GM11168 (cell line): ENCODE data around the gene MAGEB1.

Source experiments
- in situ Hi-C: fragments of 300-500 bp; cut with MboI; formaldehyde crosslinking; loops from one replicate; pipeline ENCODE4 v1.12.0; 2022; ENCODE audit warnings: low sequenced_read_pairs; ENCODE audit not compliant: unreplicated experiment

Gene MAGEB1

DNA sequence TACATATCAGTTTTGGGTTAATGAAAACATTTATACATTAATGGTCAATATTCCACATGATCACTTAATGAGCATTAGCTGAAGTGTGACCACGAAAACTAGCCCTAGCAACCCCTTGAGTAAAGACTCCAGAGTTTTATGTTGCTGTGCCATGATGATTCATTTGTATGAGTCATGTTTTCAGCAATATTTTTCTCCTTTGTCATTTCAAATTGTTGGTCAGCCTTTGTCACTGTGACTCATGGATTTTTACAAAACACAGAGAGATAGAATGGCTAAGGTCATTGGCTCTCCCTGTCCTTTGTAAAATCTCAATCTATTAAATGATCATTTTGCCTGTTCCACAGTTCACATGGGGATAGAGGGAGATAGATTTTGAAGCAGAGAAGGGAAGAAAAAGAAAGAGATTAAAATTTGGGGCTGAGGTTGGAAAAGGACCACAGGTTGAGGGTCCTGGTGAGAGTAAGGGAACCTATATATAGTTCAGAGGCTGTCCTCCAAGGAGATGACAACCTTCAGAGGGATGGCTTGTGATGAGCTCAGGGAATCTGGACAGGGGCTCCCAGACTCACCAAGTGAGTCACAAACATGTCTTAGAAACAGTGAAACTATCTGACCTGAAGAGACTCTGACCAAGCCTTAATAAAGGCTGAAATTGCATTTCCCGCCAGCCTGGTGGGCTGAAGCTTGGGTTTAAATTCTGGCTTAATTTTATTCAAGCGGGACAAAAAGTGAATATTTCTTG, 36.7 kb downstream of the MAGEB1 start:
- in situ Hi-C loops, result loop anchor here (25.0 kb wide), 1 partner anchor 204 kb away; no protein-coding TSS in a partner anchor

DNA sequence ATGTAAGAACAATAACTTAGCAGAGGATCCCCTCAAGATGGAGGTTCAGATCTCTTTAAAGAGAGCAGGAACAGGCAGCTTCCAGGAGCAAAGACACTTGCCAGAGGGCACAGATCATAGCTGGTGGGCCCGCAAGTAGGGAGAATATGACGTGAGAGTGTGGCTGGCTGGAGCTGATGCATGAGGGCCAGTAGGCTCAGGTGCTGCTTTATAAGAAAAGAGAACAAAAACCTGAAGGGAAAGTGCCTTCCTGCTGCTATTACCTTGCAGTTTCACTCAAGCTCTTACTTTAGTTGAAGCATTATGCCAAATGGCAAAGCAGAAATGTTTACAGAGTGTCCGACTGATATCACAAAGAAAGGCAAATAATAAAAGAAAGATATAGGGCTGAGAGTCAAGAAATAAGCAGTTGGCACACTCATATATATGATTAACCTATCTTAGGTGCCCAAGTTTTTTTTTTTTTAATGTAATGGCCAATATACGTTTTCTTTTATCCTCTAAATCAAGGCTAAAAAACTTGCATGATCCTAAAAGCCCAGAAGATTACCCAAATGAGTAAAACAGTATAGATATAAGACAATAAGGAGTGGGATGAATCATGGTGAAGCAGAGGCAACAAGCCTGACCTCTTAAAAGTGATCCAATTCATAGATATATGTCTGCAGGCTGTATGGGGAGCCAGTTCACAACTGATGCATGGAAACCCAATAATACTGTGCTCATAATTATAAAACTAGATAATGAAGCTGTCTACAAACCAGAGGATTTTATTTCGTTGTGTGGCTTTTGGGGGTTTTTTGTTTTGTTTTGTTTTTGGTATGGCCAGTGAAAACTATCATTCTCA, 49.7 kb downstream of the MAGEB1 start:
- in situ Hi-C loops, result loop anchor here (25.0 kb wide), 1 partner anchor 191 kb away; no protein-coding TSS in a partner anchor

DNA sequence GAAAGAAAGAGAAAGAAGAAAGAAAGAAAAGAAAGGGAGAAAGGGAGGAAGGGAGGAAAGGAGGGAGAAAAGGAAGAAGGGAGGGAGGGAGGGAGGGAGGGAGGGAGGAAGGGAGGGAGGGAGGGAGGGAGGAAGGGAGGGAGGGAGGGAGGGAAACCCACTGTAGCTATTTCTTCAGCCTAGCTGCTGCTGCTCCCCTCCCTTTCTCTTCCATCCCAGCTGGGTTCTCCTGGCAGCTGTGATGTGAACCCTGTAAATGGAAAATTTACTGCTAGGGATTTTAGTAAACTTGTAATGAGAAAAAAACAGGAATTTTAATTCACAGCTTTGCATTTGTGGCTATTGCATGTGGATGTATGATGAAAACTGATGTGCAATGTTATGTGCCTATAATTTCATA, 54.3 kb downstream of the MAGEB1 start:
- in situ Hi-C loops, result no loop called here
